ENCODE measurements around the gene IL1RL1. TPM values are rescaled to one million over a fixed set of nuclear protein-coding genes. Genes with fewer than 3 reads are reported as not detected.

The IL1RL1 gene
- total and polyA plus RNA-seq, 7 donors: 0.23 to 10.7 (median 5.4) TPM

DNA sequence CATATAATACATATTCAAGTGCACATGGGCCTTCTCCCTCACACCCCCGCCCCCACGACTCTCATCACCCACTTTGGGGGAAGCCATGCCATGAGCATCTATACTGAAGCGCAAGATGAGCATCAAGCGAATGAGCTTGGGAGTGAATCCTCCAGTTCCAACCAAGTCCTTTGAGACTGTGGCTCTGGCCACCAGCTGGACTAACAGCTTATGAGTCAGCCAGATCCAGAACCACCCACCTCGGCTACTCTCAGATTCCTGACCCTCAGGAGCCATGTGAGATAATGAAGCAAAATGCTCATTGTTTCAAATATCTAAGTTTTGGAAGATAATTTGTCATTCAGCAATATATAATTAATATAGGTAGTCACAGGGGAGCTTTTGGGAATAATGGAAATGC is 22.2 kb upstream of the IL1RL1 start:
- DNase-seq: no peak
- no peaks in the 10 kb centered on the region for H3K9me3 ChIP-seq
- H3K27ac ChIP-seq: no peak overlapping the region
- intact Hi-C loops (cut with DNase I): no loop called here
- H3K4me3 ChIP-seq: no peak overlapping the region
- TF ChIP-seq POLR2AphosphoS5 (IDR thresholded peaks at IDR 0.05): no peak
- TF ChIP-seq EP300 (IDR thresholded peaks at IDR 0.05): no peak
- TF ChIP-seq CTCF (IDR thresholded peaks at IDR 0.05): no peak
- no peak for TF ChIP-seq POLR2A (IDR thresholded peaks at IDR 0.05)
- no peaks in the 10 kb centered on the region for H3K36me3 ChIP-seq
- no peaks in the 10 kb centered on the region for H3K4me1 ChIP-seq
- WGBS, 2 donors: 93% methylated on average over 5 of the region's 5 CpGs
- no peaks in the 10 kb centered on the region for H3K27me3 ChIP-seq

- intact Hi-C loops (cut with DNase I): no loop called here
- DNase-seq: no peak
- no peak overlapping the region for H3K4me3 ChIP-seq
- TF ChIP-seq CTCF (IDR thresholded peaks at IDR 0.05) (no peak), EP300 (IDR thresholded peaks at IDR 0.05) (no peak), POLR2AphosphoS5 (IDR thresholded peaks at IDR 0.05) (no peak), POLR2A (IDR thresholded peaks at IDR 0.05) (no peak)
- H3K4me1 ChIP-seq: no peaks in the 10 kb centered on the region
- no peaks in the 10 kb centered on the region for H3K9me3 ChIP-seq
- H3K27ac ChIP-seq: no peak overlapping the region
- no peaks in the 10 kb centered on the region for H3K36me3 ChIP-seq
- no peaks in the 10 kb centered on the region for H3K27me3 ChIP-seq
Measured at GRCh38 chr2:102290594-102290993, 20.8 kb upstream of the IL1RL1 start.

DNA sequence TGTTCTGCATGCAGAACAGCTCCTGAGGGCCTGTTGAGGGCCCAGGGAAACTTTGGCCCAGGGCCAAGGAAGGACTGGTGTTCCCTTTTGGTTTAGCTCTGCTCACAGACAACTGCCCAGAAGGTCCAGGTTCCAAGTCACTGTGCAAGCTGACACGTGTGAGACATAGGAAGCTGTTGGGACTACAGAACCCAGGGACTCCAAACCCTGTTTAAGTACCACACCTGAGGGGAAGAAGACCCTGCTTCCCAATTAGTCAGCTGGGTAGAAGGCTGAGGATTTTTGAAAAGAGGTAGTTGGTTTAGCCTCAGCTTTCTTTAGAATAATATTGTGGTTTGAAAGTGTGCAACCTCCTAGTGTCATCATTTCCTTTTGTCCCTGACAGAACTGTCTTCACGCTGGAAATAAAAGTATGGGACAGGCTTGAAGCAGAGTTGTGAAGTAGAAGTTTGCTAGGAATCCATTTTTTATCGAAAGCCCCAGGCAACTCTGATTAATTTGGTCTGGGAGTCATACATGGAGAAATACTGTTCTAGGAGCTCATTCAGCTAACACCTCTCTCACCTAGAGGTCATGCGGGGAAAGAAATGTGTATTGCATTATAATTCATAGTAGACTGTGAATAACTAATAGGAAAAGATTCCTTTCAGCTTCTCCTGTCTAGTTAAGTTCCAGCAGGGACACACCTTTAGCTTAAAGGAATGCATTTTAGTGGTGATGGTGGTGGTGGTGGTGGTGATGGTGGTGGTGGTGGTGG is 19.9 kb upstream of the IL1RL1 start:
- no peaks in the 10 kb centered on the region for H3K9me3 ChIP-seq
- no peak for TF ChIP-seq POLR2AphosphoS5 (IDR thresholded peaks at IDR 0.05)
- no peak for TF ChIP-seq EP300 (IDR thresholded peaks at IDR 0.05)
- no peak for TF ChIP-seq POLR2A (IDR thresholded peaks at IDR 0.05)
- TF ChIP-seq CTCF (IDR thresholded peaks at IDR 0.05): no peak
- no peaks in the 10 kb centered on the region for H3K4me1 ChIP-seq
- DNase-seq: no peak
- WGBS, 2 donors: 70 to 73% methylated on average over 4 of the region's 4 CpGs
- H3K27ac ChIP-seq: no peak overlapping the region
- H3K36me3 ChIP-seq: no peaks in the 10 kb centered on the region
- H3K4me3 ChIP-seq: no peak overlapping the region
- intact Hi-C loops (cut with DNase I): no loop called here
- H3K27me3 ChIP-seq: no peaks in the 10 kb centered on the region

GRCh38 chr2:102294802-102295489 is 16.4 kb upstream of the IL1RL1 start:
- H3K9me3 ChIP-seq: no peaks in the 10 kb centered on the region
- H3K4me3 ChIP-seq: no peak overlapping the region
- H3K36me3 ChIP-seq: no peaks in the 10 kb centered on the region
- no peaks in the 10 kb centered on the region for H3K27me3 ChIP-seq
- intact Hi-C loops (cut with DNase I): no loop called here
- TF ChIP-seq POLR2AphosphoS5 (IDR thresholded peaks at IDR 0.05) (no peak), EP300 (IDR thresholded peaks at IDR 0.05) (no peak), POLR2A (IDR thresholded peaks at IDR 0.05) (no peak), CTCF (IDR thresholded peaks at IDR 0.05) (no peak)
- no peaks in the 10 kb centered on the region for H3K4me1 ChIP-seq
- WGBS, 2 donors: 68 to 82% methylated on average over 3 of the region's 3 CpGs
- no peak overlapping the region for H3K27ac ChIP-seq
- no peak for DNase-seq

All from sigmoid colon (tissue), 7 donors.